B cell (primary cell): Measurements from ENCODE around the gene CIBAR2. TPM values are rescaled to one million over a fixed set of nuclear protein-coding genes. Genes with fewer than 3 reads are reported as not detected.

ENCODE experiments used
- ATAC-seq: fragments of 200-7000 bp; cut with Tn5 transposase; one replicate; pipeline ENCODE4 v1.10.0; 2021; ENCODE audit warnings: low read depth, mild to moderate bottlenecking, moderate number of reproducible peaks, moderate library complexity
- CTCF ChIA-PET: fragments of 350-600 bp; sonication (Branson Sonifier 250); formaldehyde crosslinking; loops from one replicate; lab custom pipeline; 2021; ENCODE audit warnings: antibody characterized with exemption, inconsistent platforms; lab: Charles Lee
- POLR2A ChIA-PET: fragments of 350-600 bp; sonication (Branson Sonifier 250); formaldehyde crosslinking; loops from one replicate; lab custom pipeline; 2021; ENCODE audit warnings: antibody characterized with exemption; lab: Charles Lee
- DNase-seq: peaks from one replicate; pipeline ENCODE4 v3.0.0; 2013
- H2AFZ ChIP-seq: 2 replicates; pipeline ENCODE4 v1.6.1; 2012; ENCODE audit warnings: mild to moderate bottlenecking, low read depth, low read length; ENCODE audit not compliant: insufficient read depth, poor library complexity, severe bottlenecking
- H3K27ac ChIP-seq, 2 donors: 1 replicate in 1 of 2; 2 replicates in 1 of 2; pipeline ENCODE4 v1.5.1; 2012 to 2013; ENCODE audit warnings: low read length in 2 of 2, mild to moderate bottlenecking in 2 of 2, moderate library complexity in 1 of 2
- H3K27me3 ChIP-seq, 4 experiments: fragments of 200-600 bp in 1 of 4; sonication (generic) in 1 of 4; replicated peaks in 1 of 4; 1 replicate in 2 of 4; 2 replicates in 2 of 4; pipeline versions ENCODE4 v1.6.1 to v1.7.0; 2013 to 2016; ENCODE audit warnings: low read length in 3 of 4, mild to moderate bottlenecking in 2 of 4, mixed read lengths in 1 of 4, moderate library complexity in 1 of 4; ENCODE audit not compliant: insufficient read depth in 4 of 4, control insufficient read depth in 3 of 4; ENCODE audit errors: control extremely low read depth in 1 of 4
- H3K36me3 ChIP-seq, 2 experiments: replicated peaks in 1 of 2; 1 replicate in 1 of 2; 2 replicates in 1 of 2; pipeline versions ENCODE4 v1.6.1 to v1.7.1; 2013; ENCODE audit warnings: low read length in 1 of 2; ENCODE audit not compliant: insufficient read depth in 2 of 2, control insufficient read depth in 1 of 2; ENCODE audit errors: control extremely low read depth in 1 of 2, extremely low read depth in 1 of 2
- H3K4me1 ChIP-seq, 2 donors: fragments of 200-600 bp in 1 of 2; sonication (generic) in 1 of 2; 1 replicate in 1 of 2; 2 replicates in 1 of 2; pipeline versions ENCODE4 v1.5.1 to v1.6.1; 2013 to 2017; ENCODE audit warnings: low read length in 2 of 2; ENCODE audit not compliant: control insufficient read depth in 2 of 2, insufficient read depth in 2 of 2
- H3K4me2 ChIP-seq: replicated peaks from 2 replicates; pipeline ENCODE3; 2012; ENCODE audit warnings: mild to moderate bottlenecking, low read depth, low read length; ENCODE audit not compliant: poor library complexity, severe bottlenecking
- H3K4me3 ChIP-seq, 5 experiments: fragments of 200-600 bp in 1 of 5; sonication (generic) in 1 of 5; 1 replicate in 3 of 5; 2 replicates in 2 of 5; pipeline versions ENCODE4 v1.5.1 to v1.7.0; 2011 to 2016; ENCODE audit warnings: low read length in 4 of 5, mild to moderate bottlenecking in 4 of 5, low read depth in 2 of 5, control low read depth in 1 of 5, moderate library complexity in 1 of 5; ENCODE audit not compliant: insufficient read depth in 1 of 5; ENCODE audit errors: control extremely low read depth in 1 of 5, extremely low read depth in 1 of 5
- H3K79me2 ChIP-seq: fragments of 200-600 bp; sonication (generic); one replicate; pipeline ENCODE4 v1.6.0; 2016; ENCODE audit warnings: low read length; ENCODE audit not compliant: control insufficient read depth, insufficient read depth
- H3K9ac ChIP-seq: fragments of 200-600 bp; sonication (generic); 2 replicates; pipeline ENCODE4 v1.6.1; 2017; ENCODE audit warnings: mild to moderate bottlenecking, low read length, moderate library complexity
- H3K9me3 ChIP-seq, 3 donors: one replicate each; pipeline versions ENCODE4 v1.6.1 to v1.7.1; 2013; ENCODE audit warnings: low read length in 2 of 3; ENCODE audit not compliant: control insufficient read depth in 2 of 3, insufficient read depth in 1 of 3; ENCODE audit errors: control extremely low read depth in 1 of 3
- H4K20me1 ChIP-seq: 2 replicates; pipeline ENCODE4 v1.6.0; 2012; ENCODE audit warnings: mild to moderate bottlenecking, low read length; ENCODE audit not compliant: insufficient read depth, control insufficient read depth, poor library complexity, severe bottlenecking
- H3K27ac Mint-ChIP-seq: one replicate; pipeline ENCODE4 v1.8.0; 2021; ENCODE audit warnings: mixed read lengths
- H3K27me3 Mint-ChIP-seq: one replicate; pipeline ENCODE4 v1.8.0; 2021; ENCODE audit warnings: mixed read lengths
- H3K4me1 Mint-ChIP-seq: one replicate; pipeline ENCODE4 v1.8.0; 2021; ENCODE audit warnings: mixed read lengths
- H3K4me3 Mint-ChIP-seq: one replicate; pipeline ENCODE4 v1.8.0; 2021; ENCODE audit warnings: mixed read lengths
- H3K9me3 Mint-ChIP-seq: one replicate; pipeline ENCODE4 v1.8.0; 2022; ENCODE audit warnings: mixed read lengths; ENCODE audit not compliant: insufficient read depth
- EZH2 ChIP-seq: IDR thresholded peaks from 2 replicates; pipeline ENCODE4 v1.6.1; 2012; ENCODE audit warnings: borderline replicate concordance, low read depth, mild to moderate bottlenecking, moderate library complexity, low read length; ENCODE audit not compliant: insufficient read depth, poor library complexity, severe bottlenecking
- WGBS: methylation state at CpG from one replicate; pipeline ENCODE4 v1.1.5; 2013; ENCODE audit warnings: missing lambda C conversion rate; ENCODE audit not compliant: insufficient coverage; 5-methylcytosine and 5-hydroxymethylcytosine counted together
- intact Hi-C: fragments of 100-400 bp; cut with micrococcal nuclease; formaldehyde crosslinking; loops from one replicate; pipeline ENCODE4 v1.10.0; 2022
- polyA plus RNA-seq: library from polyadenylated mRNA; depleted of rRNA; stranded (reverse); fragments of >200 nt; gene quantifications from 2 replicates; pipeline ENCODE4 v1.2.3, GENCODE V29; 2012
- total RNA-seq, 2 donors: library from RNA; stranded (reverse); fragments of 120-200 nt in 1 of 2; gene quantifications; 1 replicate in 1 of 2; 2 replicates in 1 of 2; pipeline versions ENCODE4 v1.2.3 to v1.2.4, GENCODE V29; 2013 to 2022
- TF ChIP-seq, protein P1 (sequence below): fragments of 200-600 bp; IDR thresholded peaks from one replicate; pipeline ENCODE4 v1.8.0; 2022; ENCODE audit warnings: antibody characterized with exemption, mild to moderate bottlenecking

Gene CIBAR2
- total and polyA plus RNA-seq, 2 donors (not counting 1 experiment from before 2014, with no cell fraction given), result not detected

DNA sequence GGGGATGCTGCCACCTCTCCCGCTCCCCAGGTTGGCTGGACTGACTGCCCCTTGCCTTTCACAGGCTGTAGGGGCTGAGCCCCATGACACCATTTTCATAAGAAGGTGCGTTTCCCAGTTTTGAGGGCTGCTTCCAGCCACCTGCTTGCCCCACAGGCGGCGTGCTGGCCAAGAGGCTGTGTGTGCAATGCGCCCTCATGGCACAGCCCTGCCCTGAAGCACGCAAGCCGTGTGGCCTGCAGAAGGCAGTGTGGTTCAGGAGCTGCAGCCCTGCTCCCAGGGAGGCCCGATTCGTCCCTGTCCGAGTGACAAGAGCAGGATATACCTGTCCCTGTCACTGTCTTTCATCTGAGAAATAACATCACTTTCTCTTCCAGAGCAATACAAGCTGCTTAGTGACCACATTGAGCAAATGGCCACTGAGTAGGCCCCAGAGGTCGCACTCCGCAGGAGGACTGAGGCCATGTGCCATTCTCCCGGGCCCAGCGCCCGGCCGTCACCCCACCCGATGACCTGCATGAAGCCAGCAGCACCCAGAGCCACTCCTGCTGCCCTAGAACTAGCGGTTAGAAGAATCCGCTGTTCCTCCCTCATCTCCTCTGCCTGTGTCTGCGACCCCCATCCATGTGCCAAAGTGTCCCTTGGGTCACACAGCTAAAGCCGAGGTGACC, 24.2 kb downstream of the CIBAR2 start:
- DNase-seq (no peak), ATAC-seq (no peak)
- no peak overlapping the region for H3K4me3 ChIP-seq
- no peak overlapping the region for H3K9ac ChIP-seq
- H3K27ac Mint-ChIP-seq, result no peak overlapping the region
- H3K36me3 ChIP-seq, result no peaks in the 10 kb centered on the region
- H3K27me3 ChIP-seq, result peaks cover 0 to 13% (median 4%) of the 10 kb centered on the region in 4 experiments
- H3K4me3 Mint-ChIP-seq, result no peak overlapping the region
- H3K27ac ChIP-seq, result no peak overlapping the region
- intact Hi-C loops, result no loop called here
- peaks cover 12% of the 10 kb centered on the region for H3K27me3 Mint-ChIP-seq
- H3K4me1 ChIP-seq, result peaks cover 13 to 16% of the 10 kb centered on the region in 2 donors
- no peak overlapping the region for H2AFZ ChIP-seq
- TF ChIP-seq, protein P1, sequence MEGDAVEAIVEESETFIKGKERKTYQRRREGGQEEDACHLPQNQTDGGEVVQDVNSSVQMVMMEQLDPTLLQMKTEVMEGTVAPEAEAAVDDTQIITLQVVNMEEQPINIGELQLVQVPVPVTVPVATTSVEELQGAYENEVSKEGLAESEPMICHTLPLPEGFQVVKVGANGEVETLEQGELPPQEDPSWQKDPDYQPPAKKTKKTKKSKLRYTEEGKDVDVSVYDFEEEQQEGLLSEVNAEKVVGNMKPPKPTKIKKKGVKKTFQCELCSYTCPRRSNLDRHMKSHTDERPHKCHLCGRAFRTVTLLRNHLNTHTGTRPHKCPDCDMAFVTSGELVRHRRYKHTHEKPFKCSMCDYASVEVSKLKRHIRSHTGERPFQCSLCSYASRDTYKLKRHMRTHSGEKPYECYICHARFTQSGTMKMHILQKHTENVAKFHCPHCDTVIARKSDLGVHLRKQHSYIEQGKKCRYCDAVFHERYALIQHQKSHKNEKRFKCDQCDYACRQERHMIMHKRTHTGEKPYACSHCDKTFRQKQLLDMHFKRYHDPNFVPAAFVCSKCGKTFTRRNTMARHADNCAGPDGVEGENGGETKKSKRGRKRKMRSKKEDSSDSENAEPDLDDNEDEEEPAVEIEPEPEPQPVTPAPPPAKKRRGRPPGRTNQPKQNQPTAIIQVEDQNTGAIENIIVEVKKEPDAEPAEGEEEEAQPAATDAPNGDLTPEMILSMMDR, result no peak
- no peak for TF ChIP-seq EZH2
- 89% methylated on average over 21 of the region's 21 CpGs for WGBS
- ChIA-PET CTCF (interaction anchor here (1.9 to 2.4 kb wide), 3 partner anchors 76 to 163 kb away, joined by 7 to 31 read pairs (median 24); partner anchors contain the start of gene ZDHHC7), POLR2A (no interaction called here)
- no peaks in the 10 kb centered on the region for H4K20me1 ChIP-seq
- H3K4me2 ChIP-seq, result no peak overlapping the region
- H3K9me3 ChIP-seq, result no peaks in the 10 kb centered on the region
- H3K9me3 Mint-ChIP-seq, result no peaks in the 10 kb centered on the region
- H3K4me1 Mint-ChIP-seq, result peaks cover 17% of the 10 kb centered on the region
- no peaks in the 10 kb centered on the region for H3K79me2 ChIP-seq
